KOPT-K1 (cell line): ENCODE measurements around the gene CRYL1.
A peak's percentile ranks its signal among the peaks of the same experiment; 100 is the strongest.

ENCODE experiments used
- H3K27ac ChIP-seq: fragments of 200-600 bp; sonication (generic); 2 replicates; pipeline ENCODE4 v1.5.1; 2016; ENCODE audit warnings: antibody characterized with exemption, mild to moderate bottlenecking, low read depth, low read length; ENCODE audit not compliant: poor library complexity, severe bottlenecking
- H3K36me3 ChIP-seq: fragments of 200-600 bp; sonication (generic); 2 replicates; pipeline ENCODE4 v1.5.1; 2017; ENCODE audit warnings: antibody characterized with exemption, mild to moderate bottlenecking, low read length, moderate library complexity; ENCODE audit not compliant: insufficient read depth
- H3K9me3 ChIP-seq: fragments of 200-600 bp; sonication (generic); 2 replicates; pipeline ENCODE4 v1.5.1; 2017; ENCODE audit warnings: antibody characterized with exemption, low read length, mild to moderate bottlenecking; ENCODE audit not compliant: insufficient read depth, poor library complexity, severe bottlenecking

CRYL1 gene

DNA sequence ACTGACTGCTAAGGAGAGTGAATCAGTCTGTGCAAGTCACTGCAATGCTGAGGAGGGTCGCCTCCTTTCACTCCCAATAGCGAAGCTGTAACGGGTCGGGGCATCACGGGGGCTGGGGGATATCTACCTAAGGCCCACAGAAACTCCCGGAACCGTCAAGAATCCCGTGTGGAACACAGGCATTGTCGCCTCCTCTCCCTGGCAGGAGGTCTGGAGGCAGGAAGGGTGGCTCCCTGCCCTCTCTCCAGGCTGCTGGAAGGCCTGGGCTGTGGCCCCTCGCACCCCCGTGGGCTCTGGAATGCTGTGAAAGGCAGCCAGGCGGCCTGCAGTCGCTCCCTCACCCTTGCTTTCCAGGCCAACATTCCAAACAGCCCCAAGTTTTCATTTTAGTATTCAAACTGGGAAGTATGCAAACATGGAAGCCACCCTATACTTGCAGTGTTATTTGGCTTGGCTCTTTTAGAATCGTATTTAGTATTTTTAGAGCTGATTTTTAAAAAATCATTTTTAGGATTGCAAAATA, 109.4 kb downstream of the CRYL1 start:
- H3K27ac ChIP-seq, result no peak overlapping the region
- no peaks in the 10 kb centered on the region for H3K36me3 ChIP-seq
- H3K9me3 ChIP-seq, result no peaks in the 10 kb centered on the region

DNA sequence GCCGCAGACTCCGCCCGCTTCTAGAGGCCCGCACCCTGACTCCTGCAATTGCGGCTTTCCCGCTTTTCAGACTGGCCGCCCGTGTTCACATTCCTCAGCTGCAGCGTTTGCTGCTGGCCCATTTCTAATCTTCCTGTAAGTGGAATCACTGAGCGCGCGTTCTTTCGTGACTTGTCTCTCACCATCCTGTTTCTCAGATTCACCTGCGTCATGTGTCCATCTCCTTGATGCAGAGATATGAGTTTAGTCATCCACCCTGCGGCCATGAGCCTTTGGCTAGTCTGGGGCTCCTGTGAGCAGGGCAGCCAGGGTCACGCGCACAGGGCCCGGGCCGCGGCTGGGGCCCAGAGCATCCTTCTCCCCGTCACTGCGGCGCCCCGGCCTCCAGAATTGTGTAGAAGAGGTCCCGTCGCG, 110.0 kb downstream of the CRYL1 start:
- Histone ChIP-seq H3K27ac (no peak overlapping the region), H3K9me3 (no peaks in the 10 kb centered on the region), H3K36me3 (no peaks in the 10 kb centered on the region)

DNA sequence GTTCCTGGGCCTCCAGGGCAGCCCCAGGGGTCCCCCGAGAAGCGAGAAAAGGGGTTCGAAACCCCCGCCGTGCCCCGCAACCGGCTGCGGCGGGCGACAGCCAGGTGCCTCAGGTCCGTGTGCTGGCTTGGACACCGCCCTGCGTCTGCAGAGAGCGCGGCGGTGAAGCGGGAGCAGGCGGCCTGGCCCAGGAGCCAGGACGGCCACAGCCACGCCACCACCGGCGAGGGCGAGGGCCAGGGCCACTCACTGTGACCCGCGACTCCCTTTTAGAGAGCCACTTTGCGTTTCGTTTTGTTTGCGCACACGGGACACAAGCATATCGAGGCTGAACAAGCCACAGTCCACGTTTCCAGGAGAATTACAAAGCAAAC, 110.4 kb downstream of the CRYL1 start:
- no peaks in the 10 kb centered on the region for H3K9me3 ChIP-seq
- no peak overlapping the region for H3K27ac ChIP-seq
- H3K36me3 ChIP-seq, result no peaks in the 10 kb centered on the region

DNA sequence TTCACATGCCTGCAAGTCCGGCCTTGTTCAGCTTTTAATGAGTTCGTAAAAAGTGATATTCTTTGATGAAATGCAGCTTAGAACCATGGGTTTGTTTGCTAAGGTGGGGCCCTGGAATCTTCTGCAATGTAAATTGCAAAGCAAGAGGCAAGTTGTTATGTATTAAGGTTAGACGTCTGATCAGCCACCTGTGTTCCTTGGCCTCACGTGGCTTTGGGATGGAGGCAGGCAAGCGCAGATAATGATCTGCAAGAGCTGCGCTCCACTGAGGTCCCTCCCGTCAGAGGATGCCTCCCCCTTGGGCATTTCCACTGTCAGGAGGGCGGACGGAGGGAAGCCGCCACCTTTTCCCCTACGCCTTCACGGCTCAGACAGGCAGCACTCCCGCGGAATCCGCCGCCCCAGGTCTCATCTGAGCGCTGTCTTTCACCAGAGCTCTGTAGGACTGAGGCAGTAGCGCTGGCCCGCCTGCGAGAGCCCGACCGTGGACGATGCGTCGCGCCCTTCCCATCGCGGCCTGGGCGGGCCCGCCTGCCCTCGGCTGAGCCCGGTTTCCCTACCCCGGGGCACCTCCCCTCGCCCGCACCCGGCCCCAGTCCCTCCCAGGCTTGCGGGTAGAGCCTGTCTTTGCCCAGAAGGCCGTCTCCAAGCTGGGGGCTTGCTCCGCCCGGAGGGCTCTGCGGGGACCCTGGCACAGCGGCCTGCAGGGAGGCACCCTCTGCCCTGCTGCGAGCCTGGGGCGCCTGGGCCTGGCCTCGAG, 110.9 kb downstream of the CRYL1 start:
- Histone ChIP-seq H3K27ac (no peak overlapping the region), H3K9me3 (no peaks in the 10 kb centered on the region), H3K36me3 (no peaks in the 10 kb centered on the region)

DNA sequence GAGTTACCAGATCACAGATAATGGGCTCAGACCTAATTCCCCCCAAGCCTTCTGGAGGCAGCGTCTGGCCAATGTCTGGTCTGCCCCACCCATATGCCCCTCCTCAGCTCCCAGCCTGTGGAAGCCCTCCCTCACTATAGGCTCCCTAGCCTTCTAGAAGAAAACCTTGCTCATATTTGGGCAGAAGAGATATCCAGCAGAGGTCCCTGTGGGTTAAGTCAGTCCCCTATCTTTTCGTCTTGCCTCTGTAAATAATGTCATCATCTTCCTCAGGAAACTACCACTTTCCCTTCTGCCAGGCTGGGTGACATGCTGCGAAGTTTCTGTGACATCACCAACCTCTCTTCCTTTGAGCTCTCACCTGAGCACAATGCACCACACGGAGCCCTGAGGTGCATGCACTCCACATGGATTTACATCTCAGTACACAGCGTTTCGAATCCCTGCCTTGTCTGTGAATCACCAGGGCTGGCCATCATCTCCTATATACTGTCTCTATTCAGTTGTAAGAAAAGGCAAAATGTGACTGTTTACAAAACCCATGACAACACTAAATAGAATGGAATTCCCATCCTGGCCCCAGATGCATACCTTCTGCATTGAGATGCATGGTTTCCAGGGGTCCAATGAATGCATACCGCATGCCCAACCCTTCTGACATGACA, 112.8 kb downstream of the CRYL1 start:
- H3K27ac ChIP-seq, result no peak overlapping the region
- no peaks in the 10 kb centered on the region for H3K9me3 ChIP-seq
- no peaks in the 10 kb centered on the region for H3K36me3 ChIP-seq

DNA sequence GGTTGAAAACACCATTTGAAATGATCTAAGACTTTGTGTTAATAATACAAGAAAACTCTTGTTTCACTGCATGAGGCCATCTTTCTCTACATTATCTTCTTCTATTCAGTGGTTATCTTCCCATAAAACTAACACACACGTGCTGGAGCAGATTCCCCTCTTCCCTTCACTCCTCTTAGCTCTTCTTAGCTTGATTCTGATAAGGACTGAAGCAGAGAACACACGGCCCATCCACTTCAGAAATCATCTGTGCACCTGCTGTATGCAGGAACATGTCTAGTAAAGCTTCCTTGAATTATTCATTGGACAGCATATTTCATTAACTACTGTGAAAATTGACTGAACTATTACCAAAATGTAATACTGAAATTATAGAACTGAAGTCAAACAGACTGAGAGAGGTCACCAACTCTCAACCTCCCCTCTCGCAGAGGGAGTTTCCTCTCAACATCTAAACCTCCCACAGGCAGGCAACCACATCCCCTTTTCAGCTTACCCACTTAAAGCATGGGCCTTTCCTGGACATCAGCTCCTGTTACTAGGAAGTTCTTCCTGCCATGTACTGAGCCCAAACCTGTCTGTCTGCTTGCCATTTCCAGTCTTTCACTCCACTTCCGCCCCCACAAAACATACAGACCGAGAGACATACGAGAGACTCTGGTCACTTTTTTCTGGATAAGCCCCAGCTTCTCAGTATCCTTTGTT, 113.9 kb downstream of the CRYL1 start:
- H3K27ac ChIP-seq, result peak overlapping the region; percentile 20
- no peaks in the 10 kb centered on the region for H3K36me3 ChIP-seq

DNA sequence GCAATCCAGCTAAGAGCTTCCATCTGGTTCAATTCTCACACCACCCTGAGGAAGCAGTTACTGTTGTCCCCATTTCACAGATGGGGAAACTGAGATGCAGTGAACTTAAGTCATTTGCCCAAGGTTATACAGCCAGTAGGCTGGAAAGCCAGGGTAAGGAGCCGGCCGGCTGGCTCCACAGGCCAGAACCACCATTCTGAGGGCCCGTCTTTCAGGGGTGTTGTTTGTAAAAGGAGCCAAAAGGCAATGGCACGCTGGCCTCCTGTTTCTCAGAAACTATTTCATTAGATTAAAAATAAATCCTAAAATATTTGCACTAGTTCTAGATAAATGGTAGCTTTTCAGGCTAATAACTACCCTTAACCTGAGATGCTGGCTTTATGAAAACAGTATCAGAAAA, 114.9 kb downstream of the CRYL1 start:
- H3K36me3 ChIP-seq, result no peaks in the 10 kb centered on the region
- no peaks in the 10 kb centered on the region for H3K9me3 ChIP-seq
- H3K27ac ChIP-seq, result no peak overlapping the region

More for the DNA sequence above, 113.9 kb downstream of the CRYL1 start:
- no peaks in the 10 kb centered on the region for H3K9me3 ChIP-seq

DNA sequence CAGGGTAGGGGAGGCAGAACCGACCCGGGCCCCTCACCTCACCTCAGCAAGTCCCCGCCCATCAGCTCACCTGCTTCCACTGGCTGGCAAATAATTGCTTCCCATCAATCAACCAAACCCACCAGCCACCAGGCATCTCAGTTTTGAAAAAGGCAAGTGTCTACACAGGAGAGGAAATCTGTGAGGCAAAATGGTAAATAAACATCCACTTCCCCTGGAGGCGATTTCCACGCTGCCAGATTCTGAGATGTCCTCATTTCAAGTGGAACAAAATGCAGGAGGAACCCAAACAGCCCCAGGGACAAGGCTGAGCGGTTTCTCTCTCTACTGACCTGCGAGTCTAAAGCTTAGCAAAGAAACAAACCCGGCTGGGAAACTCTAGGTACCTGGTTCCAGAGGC, 117.5 kb downstream of the CRYL1 start:
- H3K27ac ChIP-seq, result no peak overlapping the region

DNA sequence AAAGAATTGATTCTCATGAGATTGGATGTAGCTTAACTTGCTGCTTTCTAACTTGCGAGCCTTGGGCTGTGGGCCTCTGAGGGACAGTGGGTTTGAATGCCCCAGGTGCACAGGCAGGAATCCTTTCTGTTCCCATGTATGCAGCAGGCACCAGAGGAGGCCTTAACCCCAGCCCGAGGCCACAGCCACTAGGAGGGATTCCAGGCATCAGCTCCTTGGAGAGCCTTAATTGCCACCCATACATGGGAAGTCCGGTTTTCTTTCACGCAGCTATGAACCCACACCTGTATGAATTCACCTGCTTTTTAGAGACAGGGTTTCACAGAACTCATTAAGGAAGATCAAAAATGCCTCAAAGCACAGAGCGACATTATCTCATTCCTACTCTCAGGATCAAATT, 117.9 kb downstream of the CRYL1 start:
- no peak overlapping the region for H3K27ac ChIP-seq
- no peaks in the 10 kb centered on the region for H3K36me3 ChIP-seq
- no peaks in the 10 kb centered on the region for H3K9me3 ChIP-seq

More for the DNA sequence above, 117.5 kb downstream of the CRYL1 start:
- Histone ChIP-seq H3K9me3 (no peaks in the 10 kb centered on the region), H3K36me3 (no peaks in the 10 kb centered on the region)

DNA sequence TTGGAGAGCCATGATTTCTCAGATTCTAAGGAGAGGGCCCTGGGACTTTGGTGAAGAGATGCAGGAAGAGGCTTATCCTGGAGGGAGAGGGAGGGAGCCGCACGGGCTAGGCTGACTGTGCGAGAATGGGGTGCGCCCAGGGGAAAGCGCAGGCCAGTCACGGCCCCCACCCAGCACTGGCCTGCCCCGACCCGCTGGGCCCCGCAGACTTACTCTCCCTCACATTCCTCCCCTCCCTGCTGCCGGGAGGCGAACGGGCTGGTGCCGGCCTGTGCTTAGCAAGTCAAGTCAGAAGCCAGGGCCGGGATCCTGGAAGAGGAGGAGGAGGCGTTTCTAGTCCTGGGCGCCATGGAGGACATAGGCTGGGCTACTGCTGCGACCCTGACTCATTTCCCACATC, 120.0 kb downstream of the CRYL1 start:
- Histone ChIP-seq H3K36me3 (no peaks in the 10 kb centered on the region), H3K27ac (no peak overlapping the region)

DNA sequence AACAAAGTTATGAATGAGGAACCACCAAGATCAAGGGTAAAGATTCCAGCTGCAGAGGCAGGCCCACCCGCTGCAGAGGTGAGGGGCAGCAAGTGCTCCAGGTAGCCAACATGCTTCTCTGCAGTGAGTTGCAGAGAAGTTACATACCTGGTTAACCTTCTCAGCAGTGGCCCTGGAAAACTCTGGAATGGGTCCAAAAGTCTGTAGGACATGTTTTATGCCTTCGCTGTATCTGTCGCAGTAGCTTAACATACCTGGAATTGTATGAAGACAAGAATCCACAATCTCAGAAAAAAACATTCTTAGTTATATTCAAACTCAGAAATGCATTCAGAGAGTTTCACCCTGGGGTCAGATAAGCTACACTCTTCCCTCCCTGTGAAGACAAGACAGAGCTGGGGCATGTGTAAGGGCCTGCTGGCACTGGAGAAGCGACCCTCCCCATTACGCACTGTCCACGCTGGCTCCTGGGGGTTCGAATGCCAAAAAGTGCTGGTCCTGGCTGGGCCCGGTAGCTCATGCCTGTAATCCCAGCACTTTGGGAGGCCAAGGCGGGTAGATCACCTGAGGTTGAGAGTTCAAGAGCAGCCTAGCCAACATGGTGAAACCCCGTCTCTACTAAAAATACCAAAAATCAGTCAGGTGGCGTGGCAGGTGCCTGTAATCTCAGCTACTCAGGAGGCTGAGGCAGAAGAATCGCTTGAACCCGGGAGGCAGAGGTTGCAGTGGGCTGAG, 121.0 kb downstream of the CRYL1 start:
- Histone ChIP-seq H3K27ac (no peak overlapping the region), H3K9me3 (no peaks in the 10 kb centered on the region), H3K36me3 (no peaks in the 10 kb centered on the region)

More for the DNA sequence above, 120.0 kb downstream of the CRYL1 start:
- H3K9me3 ChIP-seq, result no peaks in the 10 kb centered on the region

DNA sequence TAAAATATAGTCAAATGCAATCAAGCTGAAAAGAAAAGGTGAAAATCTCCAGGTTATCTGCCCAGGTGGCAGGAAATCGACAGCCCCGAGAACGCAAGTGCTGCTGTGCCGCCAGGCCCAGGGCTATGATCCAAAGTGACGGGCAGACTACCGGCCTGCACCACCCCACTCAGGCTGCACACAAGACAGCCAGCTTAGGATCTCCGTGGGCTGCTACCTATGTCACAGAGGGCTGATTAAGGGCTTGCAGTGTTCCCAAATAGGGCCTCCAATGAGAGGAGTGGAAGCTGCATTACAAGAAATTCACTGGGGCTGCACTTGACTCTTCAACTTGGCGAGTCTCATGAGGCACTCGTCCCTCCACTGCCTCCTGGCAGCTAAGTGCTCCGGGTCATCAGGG, 121.8 kb downstream of the CRYL1 start:
- Histone ChIP-seq H3K36me3 (no peaks in the 10 kb centered on the region), H3K9me3 (no peaks in the 10 kb centered on the region), H3K27ac (no peak overlapping the region)

DNA sequence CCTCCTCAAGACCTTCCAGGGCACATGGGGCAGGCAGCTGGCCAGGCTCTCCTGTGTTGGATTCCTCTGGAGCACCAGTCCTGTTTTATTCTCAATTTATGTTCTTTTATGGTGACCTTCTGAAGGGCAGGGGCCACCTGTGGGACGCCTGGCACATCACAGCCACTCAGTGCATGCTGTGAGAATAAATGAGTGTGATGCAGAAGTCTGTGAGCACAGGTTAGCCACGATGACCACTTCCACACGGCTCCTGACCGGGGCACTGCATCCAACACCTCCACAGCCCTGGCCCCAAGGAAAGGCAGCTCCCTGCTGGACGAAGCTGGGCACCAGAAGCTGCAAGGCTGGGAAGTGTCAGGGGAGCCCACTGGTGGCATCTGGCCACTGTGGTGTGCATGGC, 122.8 kb downstream of the CRYL1 start:
- Histone ChIP-seq H3K9me3 (no peaks in the 10 kb centered on the region), H3K27ac (no peak overlapping the region), H3K36me3 (no peaks in the 10 kb centered on the region)

DNA sequence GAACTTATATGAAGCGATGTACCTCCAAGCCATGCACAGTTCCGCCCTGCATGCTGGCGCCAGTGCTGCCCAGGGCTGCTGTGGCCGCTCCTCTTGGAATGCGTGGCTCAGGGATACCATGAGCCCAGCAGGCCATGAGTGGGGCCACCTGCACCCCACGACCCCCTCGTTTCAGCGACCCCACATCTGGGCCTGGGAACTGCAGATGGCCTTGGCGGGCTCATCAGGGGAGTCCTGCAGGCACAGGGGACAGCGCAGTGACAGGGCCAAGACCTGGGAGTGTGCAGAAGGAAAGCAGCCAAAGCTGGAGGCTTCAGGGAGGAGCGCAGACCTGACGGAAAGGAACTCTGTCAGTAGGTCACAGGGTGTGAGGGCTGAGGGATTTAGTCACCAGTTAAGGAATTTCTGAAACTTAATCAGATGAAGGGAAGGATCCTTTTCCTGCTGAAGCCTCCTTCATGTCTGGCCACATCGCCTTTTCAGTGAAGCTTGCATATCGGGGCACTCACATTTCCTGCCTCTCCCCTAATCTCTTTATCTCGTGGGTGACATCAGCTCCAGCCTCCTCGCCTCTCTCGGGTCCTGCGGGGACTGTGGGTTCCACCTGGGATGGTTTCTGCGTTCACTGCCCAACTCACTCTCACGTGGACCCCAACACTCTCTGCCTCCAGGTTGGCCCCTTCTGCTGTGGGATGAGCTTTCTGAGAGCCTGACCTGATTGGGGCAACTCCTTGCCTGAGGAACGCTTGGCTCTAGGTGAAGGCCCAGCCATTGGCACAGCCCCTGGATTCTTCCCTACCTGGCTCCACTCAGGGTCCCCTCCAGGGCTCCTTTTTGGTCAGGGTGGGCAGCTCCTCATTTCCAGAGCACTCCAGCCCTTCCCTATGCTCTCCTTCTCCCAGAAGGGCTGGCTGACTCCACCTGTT, 123.5 kb downstream of the CRYL1 start:
- H3K27ac ChIP-seq, result no peak overlapping the region
- no peaks in the 10 kb centered on the region for H3K36me3 ChIP-seq
- no peaks in the 10 kb centered on the region for H3K9me3 ChIP-seq
